Adrenal gland (tissue), 5 donors: ENCODE data around the gene MFSD11.

ENCODE experiments used
- CTCF ChIP-seq, 6 experiments: fragments of 450-650 bp in 4 of 6; fragments of 200-600 bp in 2 of 6; sonication (generic) in 1 of 6; IDR thresholded peaks; 1 replicate in 5 of 6; 2 replicates in 1 of 6; pipeline versions ENCODE4 v1.5.1 to v1.8.0; 2016 to 2021; ENCODE audit warnings: antibody characterized with exemption in 6 of 6, mild to moderate bottlenecking in 2 of 6, moderate library complexity in 1 of 6
- POLR2A ChIP-seq, 2 donors: fragments of 450-650 bp; IDR thresholded peaks; one replicate each; pipeline ENCODE4 v1.6.1; 2017; ENCODE audit warnings: antibody characterized with exemption in 2 of 2, mild to moderate bottlenecking in 2 of 2, moderate library complexity in 1 of 2
- donor health status: DM: no; HTN: no; CAD: no.

GRCh38 chr17:76758570-76758969 lies 20.7 kb downstream of the MFSD11 start:
- TF ChIP-seq POLR2A (IDR thresholded peaks at IDR 0.05) = no peak
- TF ChIP-seq CTCF (IDR thresholded peaks at IDR 0.05) = no peak
